OCI-LY3 (cell line): ENCODE data around the gene BTNL8.

Experiments used
- CTCF ChIP-seq: fragments of 200-600, 300-600 bp; sonication (generic); IDR thresholded peaks from 2 replicates; pipeline ENCODE4 v1.5.1; 2014; ENCODE audit warnings: antibody characterized with exemption, low read length, low read depth
- EZH2phosphoT487 ChIP-seq: fragments of 200-600 bp; shearing (Covaris generic); IDR thresholded peaks from 2 replicates; pipeline ENCODE4 v1.6.1; 2018; ENCODE audit warnings: antibody characterized with exemption, mixed run types, low read depth

DNA sequence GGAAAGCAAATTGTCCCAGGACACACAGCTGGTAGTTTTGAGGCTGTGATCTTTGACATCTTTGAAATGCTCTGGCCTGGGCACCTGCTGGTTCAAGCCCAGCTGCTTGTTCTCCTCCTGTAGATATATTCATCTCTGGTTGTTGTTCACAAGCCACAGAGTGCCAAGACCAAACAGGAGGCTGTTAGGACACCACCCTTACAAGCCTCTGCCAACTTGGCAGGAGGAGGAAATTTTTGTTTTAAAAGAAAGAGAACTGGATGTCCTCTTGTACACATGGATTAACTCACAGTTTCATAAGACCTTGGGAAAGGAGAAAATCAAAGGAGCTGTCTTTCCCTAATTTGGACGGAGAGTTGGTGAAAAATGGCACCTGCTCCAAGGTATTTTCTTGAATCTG is 29.4 kb upstream of the BTNL8 start:
- TF ChIP-seq CTCF (no peak), EZH2phosphoT487 (no peak)
